Parathyroid adenoma (tissue), 2 donors: ENCODE results near the gene HDHD5.

Experiments used
- H2AFZ ChIP-seq: fragments of 300-600 bp; sonication (generic); one replicate; pipeline ENCODE4 v1.7.0; 2017; ENCODE audit warnings: antibody characterized with exemption, mild to moderate bottlenecking
- H3K27ac ChIP-seq: fragments of 300-600 bp; sonication (generic); one replicate; pipeline ENCODE4 v1.7.0; 2017
- H3K27me3 ChIP-seq: fragments of 300-600 bp; sonication (generic); one replicate; pipeline ENCODE4 v1.7.0; 2017; ENCODE audit warnings: low read length; ENCODE audit not compliant: control insufficient read depth, insufficient read depth
- H3K36me3 ChIP-seq: fragments of 300-600 bp; sonication (generic); one replicate; pipeline ENCODE4 v1.7.0; 2017; ENCODE audit warnings: low read length; ENCODE audit not compliant: control insufficient read depth, insufficient read depth
- H3K4me1 ChIP-seq: fragments of 300-600 bp; sonication (generic); one replicate; pipeline ENCODE4 v1.7.0; 2017; ENCODE audit warnings: control low read depth
- H3K4me2 ChIP-seq: fragments of 300-600 bp; sonication (generic); one replicate; pipeline ENCODE4 v1.7.0; 2017; ENCODE audit warnings: low read length
- H3K4me3 ChIP-seq: fragments of 300-600 bp; sonication (generic); one replicate; pipeline ENCODE4 v1.7.0; 2017; ENCODE audit warnings: low read depth, low read length
- H3K79me2 ChIP-seq: fragments of 300-600 bp; sonication (generic); one replicate; pipeline ENCODE4 v1.7.0; 2017; ENCODE audit warnings: control low read depth
- H3K9ac ChIP-seq: fragments of 300-600 bp; sonication (generic); one replicate; pipeline ENCODE4 v1.7.0; 2017; ENCODE audit warnings: mild to moderate bottlenecking
- H3K9me3 ChIP-seq: fragments of 300-600 bp; sonication (generic); one replicate; pipeline ENCODE4 v1.7.0; 2017; ENCODE audit warnings: low read length; ENCODE audit not compliant: control insufficient read depth
- TF ChIP-seq, protein P1 (sequence below): fragments of 300-600 bp; sonication (generic); IDR thresholded peaks from one replicate; pipeline ENCODE4 v1.7.0; 2017; ENCODE audit warnings: antibody characterized with exemption, mild to moderate bottlenecking
- donor health status: primary hyperparathyroidism.

Gene HDHD5

DNA sequence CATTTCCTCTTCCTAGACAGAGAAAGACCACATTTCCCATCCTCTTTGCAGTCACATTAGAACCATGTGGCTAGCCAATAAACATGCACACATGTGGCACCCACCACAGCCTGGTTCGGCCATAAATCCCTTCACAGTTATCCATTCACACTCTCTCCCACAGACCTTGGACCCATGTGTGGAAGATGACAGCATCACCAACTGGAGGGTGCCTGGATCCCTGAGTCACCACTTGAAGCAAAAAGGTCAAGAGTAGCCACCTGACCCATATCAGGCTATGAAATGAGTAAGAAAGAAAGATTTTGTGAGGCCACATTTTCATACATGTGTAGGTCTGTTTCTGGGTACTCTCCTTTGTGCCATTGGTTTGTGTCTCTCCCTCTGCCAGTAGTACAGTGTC is 28.9 kb downstream of the HDHD5 start:
- Histone ChIP-seq H3K4me1 (no peaks in the 10 kb centered on the region), H3K9me3 (no peaks in the 10 kb centered on the region), H3K79me2 (no peaks in the 10 kb centered on the region), H3K27ac (no peak overlapping the region), H3K9ac (no peak overlapping the region), H3K27me3 (no peaks in the 10 kb centered on the region), H3K36me3 (no peaks in the 10 kb centered on the region), H3K4me2 (no peak overlapping the region), H3K4me3 (no peak overlapping the region), H2AFZ (no peak overlapping the region)
- TF ChIP-seq, protein P1, sequence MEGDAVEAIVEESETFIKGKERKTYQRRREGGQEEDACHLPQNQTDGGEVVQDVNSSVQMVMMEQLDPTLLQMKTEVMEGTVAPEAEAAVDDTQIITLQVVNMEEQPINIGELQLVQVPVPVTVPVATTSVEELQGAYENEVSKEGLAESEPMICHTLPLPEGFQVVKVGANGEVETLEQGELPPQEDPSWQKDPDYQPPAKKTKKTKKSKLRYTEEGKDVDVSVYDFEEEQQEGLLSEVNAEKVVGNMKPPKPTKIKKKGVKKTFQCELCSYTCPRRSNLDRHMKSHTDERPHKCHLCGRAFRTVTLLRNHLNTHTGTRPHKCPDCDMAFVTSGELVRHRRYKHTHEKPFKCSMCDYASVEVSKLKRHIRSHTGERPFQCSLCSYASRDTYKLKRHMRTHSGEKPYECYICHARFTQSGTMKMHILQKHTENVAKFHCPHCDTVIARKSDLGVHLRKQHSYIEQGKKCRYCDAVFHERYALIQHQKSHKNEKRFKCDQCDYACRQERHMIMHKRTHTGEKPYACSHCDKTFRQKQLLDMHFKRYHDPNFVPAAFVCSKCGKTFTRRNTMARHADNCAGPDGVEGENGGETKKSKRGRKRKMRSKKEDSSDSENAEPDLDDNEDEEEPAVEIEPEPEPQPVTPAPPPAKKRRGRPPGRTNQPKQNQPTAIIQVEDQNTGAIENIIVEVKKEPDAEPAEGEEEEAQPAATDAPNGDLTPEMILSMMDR: no peak

DNA sequence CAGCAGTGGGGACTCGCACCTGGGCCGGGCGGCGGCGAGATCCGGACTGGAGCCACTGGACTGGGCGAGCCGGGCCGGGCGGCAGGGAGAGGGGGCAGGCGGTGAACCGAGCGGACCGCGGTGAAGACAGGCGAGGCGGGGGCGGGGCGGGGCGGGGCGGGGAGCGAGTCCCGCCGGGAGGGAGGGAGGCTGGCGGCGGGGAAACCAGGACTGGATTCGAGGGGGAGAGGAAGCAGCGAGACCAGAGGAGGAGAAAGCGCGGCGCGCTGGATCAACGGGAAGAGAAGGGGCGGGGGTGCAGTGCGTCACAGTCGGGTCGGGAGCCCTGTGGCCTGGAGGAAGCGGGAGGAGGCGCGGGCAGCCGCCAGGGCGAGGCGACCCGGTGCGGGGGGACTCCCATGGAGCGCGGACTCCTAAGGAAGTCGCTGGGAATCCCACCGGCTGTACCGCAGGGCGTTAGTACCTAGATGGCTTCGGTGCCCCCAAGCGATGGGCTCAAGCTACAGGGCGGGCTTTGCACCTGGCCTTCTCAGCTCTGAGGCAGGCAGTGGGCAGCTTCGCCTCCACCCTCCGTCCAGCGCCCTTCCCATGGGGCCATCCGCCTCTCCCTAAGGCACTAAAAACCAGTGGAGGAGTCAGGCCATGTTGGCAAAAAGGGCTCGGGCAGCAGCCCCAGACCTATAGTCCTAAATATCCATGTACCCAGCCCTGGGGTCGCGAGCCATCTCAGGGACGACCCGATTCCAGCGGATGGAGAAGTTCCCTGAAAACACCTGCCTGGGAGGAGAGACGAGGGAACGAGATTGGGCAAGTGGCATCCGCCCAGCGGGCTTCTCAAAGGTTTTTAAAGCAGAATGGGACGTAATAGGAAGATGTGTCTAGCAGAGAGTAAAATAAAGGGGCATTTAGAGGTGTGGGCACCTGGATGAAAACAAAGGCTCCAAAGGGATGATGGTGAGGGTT is 37.6 kb downstream of the HDHD5 start, which contains the start of gene TMEM121B:
Gene TMEM121B, minus strand, starts transcription at position 128 of the 963 bp plus-strand sequence. CDS start 233 bp downstream, outside the sequence.
- peaks cover 6% of the 10 kb centered on the region for H3K27me3 ChIP-seq

GRCh38 chr22:17120711-17121232 is 38.3 kb downstream of the HDHD5 start:
- no peaks in the 10 kb centered on the region for H3K9me3 ChIP-seq
- no peaks in the 10 kb centered on the region for H3K79me2 ChIP-seq
- H3K4me3 ChIP-seq: peak overlapping the region; percentile 33
- TF ChIP-seq, protein P1: no peak
- no peak overlapping the region for H3K9ac ChIP-seq
- no peak overlapping the region for H3K27ac ChIP-seq
- H3K27me3 ChIP-seq: peaks cover 6% of the 10 kb centered on the region
- peak overlapping the region; percentile 35 for H2AFZ ChIP-seq
- no peaks in the 10 kb centered on the region for H3K36me3 ChIP-seq
- peak overlapping the region; percentile 43 for H3K4me2 ChIP-seq
- no peaks in the 10 kb centered on the region for H3K4me1 ChIP-seq

More for the DNA sequence above, 37.6 kb downstream of the HDHD5 start, which contains the start of gene TMEM121B:
- H3K36me3 ChIP-seq: no peaks in the 10 kb centered on the region
- H3K4me3 ChIP-seq: peak within 1 kb of the TSS; percentile 33
- peak within 1 kb of the TSS; percentile 35 for H2AFZ ChIP-seq
- H3K4me2 ChIP-seq: peak within 1 kb of the TSS; percentile 58
- H3K79me2 ChIP-seq: no peaks in the 10 kb centered on the region
- H3K9ac ChIP-seq: no peak within 1 kb of the TSS
- H3K9me3 ChIP-seq: no peaks in the 10 kb centered on the region
- H3K4me1 ChIP-seq: no peaks in the 10 kb centered on the region
- peak within 1 kb of the TSS; percentile 39 for H3K27ac ChIP-seq
- TF ChIP-seq, protein P1: no peak

DNA sequence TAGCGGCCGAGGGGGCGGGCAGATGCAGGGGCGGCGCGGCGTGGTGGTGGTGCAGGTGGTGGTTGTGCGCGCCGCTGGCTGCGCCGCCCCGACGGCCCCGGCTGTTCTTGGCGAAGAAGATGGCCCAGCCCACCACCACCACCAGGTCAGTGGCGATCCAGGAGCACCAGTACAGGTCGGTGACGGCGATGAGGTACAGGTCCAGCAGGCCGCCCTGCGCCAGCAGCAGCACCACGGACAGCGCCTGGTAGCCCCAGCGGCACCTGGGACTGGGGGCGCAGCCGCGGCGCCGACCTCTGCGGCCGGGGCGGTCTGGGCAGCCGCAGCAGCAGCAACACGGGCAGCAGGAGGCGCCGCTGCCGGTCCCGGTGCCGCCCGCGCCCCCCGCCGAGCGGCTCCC is 38.8 kb downstream of the HDHD5 start:
- Histone ChIP-seq H3K27ac (no peak overlapping the region), H3K4me3 (no peak overlapping the region), H3K27me3 (peaks cover 6% of the 10 kb centered on the region), H3K79me2 (no peaks in the 10 kb centered on the region), H3K9me3 (no peaks in the 10 kb centered on the region), H2AFZ (no peak overlapping the region), H3K4me2 (no peak overlapping the region), H3K36me3 (no peaks in the 10 kb centered on the region), H3K9ac (no peak overlapping the region), H3K4me1 (no peaks in the 10 kb centered on the region)
- TF ChIP-seq, protein P1: no peak
